Measurements from ENCODE around the gene MICU2. TPM values are rescaled to one million over a fixed set of nuclear protein-coding genes. Genes with fewer than 3 reads are reported as not detected.

The MICU2 gene
- total and polyA plus RNA-seq, 2 of the 4 experiments (the other 2 are of a cell fraction) = 14.9 to 25.0 TPM

DNA sequence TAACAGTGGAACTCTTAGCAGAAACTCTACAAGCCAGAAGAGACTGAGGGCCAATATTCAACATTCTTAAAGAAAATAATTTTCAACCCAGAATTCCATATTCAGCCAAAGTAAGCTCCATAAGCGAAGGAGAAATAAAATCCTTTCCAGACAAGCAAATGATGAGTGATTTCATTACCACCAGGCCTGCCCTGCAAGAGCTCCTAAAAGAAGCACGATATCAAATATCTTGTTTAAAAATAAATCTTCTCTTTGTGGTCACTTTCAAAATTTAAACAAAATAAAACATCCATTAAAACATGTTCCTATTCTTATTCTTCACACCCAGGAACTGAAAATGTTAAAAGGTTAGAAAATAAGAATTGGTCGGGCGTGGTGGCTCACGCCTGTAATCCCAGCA, 13.7 kb downstream of the MICU2 start:
- no peak overlapping the region for H2AK5ac ChIP-seq (ENCODE audit: low read depth, low read length)
- ATAC-seq (ENCODE audit: low read depth) (no peak; the same call in 1 of the 2 replicates), DNase-seq (peak; percentile 21)
- peaks cover 8% of the 10 kb centered on the region; the same call in 1 of the 2 replicates for H3K9me1 ChIP-seq (ENCODE audit: insufficient read depth, low read length)
- H2BK120ac ChIP-seq (ENCODE audit: low read depth, low read length) = 0 out of 2 replicates have a peak overlapping the region, but pooled peaks have one; percentile 23
- peaks cover 16 to 48% of the 10 kb centered on the region in 2 experiments for H3K79me1 ChIP-seq (ENCODE audit: low read depth in 1 of 2, low read length in 2 of 2)
- no peak overlapping the region for H4K91ac ChIP-seq (ENCODE audit: insufficient read depth, low read depth, low read length)
- TF ChIP-seq NFE2L2 (IDR thresholded peaks at IDR 0.05; ENCODE audit: low read depth, low read length) (no peak), RCOR1 (IDR thresholded peaks at IDR 0.05; ENCODE audit: insufficient replicate concordance, low read length) (no peak), POLR2A (IDR thresholded peaks at IDR 0.05; ENCODE audit: low read depth, low read length) (no peak), MAFK (IDR thresholded peaks at IDR 0.05; ENCODE audit: low read depth, low read length) (no peak), FOS (IDR thresholded peaks at IDR 0.05; ENCODE audit: low read depth, low read length) (no peak), BHLHE40 (IDR thresholded peaks at IDR 0.05; ENCODE audit: low read depth, low read length) (no peak), RAD21 (IDR thresholded peaks at IDR 0.05; ENCODE audit: low read length) (no peak), SMC3 (IDR thresholded peaks at IDR 0.05; ENCODE audit: low read depth, low read length) (no peak), MAZ (IDR thresholded peaks at IDR 0.05; ENCODE audit: borderline replicate concordance, low read depth, low read length) (no peak), CHD1 (IDR thresholded peaks at IDR 0.05; ENCODE audit: low read depth, low read length) (no peak)
- TF ChIP-seq, protein P1, sequence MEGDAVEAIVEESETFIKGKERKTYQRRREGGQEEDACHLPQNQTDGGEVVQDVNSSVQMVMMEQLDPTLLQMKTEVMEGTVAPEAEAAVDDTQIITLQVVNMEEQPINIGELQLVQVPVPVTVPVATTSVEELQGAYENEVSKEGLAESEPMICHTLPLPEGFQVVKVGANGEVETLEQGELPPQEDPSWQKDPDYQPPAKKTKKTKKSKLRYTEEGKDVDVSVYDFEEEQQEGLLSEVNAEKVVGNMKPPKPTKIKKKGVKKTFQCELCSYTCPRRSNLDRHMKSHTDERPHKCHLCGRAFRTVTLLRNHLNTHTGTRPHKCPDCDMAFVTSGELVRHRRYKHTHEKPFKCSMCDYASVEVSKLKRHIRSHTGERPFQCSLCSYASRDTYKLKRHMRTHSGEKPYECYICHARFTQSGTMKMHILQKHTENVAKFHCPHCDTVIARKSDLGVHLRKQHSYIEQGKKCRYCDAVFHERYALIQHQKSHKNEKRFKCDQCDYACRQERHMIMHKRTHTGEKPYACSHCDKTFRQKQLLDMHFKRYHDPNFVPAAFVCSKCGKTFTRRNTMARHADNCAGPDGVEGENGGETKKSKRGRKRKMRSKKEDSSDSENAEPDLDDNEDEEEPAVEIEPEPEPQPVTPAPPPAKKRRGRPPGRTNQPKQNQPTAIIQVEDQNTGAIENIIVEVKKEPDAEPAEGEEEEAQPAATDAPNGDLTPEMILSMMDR (conservative IDR thresholded peaks at IDR 0.05; ENCODE audit: low read depth, low read length) = no peak
- TF ChIP-seq, protein P2, sequence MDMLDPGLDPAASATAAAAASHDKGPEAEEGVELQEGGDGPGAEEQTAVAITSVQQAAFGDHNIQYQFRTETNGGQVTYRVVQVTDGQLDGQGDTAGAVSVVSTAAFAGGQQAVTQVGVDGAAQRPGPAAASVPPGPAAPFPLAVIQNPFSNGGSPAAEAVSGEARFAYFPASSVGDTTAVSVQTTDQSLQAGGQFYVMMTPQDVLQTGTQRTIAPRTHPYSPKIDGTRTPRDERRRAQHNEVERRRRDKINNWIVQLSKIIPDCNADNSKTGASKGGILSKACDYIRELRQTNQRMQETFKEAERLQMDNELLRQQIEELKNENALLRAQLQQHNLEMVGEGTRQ (IDR thresholded peaks at IDR 0.05; ENCODE audit: low read depth, low read length) = no peak
- TF ChIP-seq, protein P3, sequence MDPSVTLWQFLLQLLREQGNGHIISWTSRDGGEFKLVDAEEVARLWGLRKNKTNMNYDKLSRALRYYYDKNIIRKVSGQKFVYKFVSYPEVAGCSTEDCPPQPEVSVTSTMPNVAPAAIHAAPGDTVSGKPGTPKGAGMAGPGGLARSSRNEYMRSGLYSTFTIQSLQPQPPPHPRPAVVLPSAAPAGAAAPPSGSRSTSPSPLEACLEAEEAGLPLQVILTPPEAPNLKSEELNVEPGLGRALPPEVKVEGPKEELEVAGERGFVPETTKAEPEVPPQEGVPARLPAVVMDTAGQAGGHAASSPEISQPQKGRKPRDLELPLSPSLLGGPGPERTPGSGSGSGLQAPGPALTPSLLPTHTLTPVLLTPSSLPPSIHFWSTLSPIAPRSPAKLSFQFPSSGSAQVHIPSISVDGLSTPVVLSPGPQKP (IDR thresholded peaks at IDR 0.05; ENCODE audit: borderline replicate concordance, low read depth, low read length) = no peak
- dilution Hi-C loops (cut with HindIII; ENCODE audit: low sequenced_read_pairs, unreplicated experiment) = no loop called here
- H3K56ac ChIP-seq (ENCODE audit: extremely low read depth, insufficient read depth, low read length) = no peak overlapping the region
- intact Hi-C loops (cut with micrococcal nuclease) = no loop called here
- H2BK20ac ChIP-seq (ENCODE audit: low read depth, low read length) = no peak overlapping the region
- no peak overlapping the region for H2BK15ac ChIP-seq (ENCODE audit: low read depth, low read length)
- peaks cover 21% of the 10 kb centered on the region for H4K20me1 ChIP-seq (ENCODE audit: insufficient read depth, low read length)
- no peak overlapping the region for H3K9ac ChIP-seq (ENCODE audit: low read depth, low read length)
- no peak overlapping the region for H3K4me2 ChIP-seq (ENCODE audit: low read depth, low read length)
- no peak overlapping the region for H2BK5ac ChIP-seq (ENCODE audit: low read depth, low read length, poor library complexity, severe bottlenecking)
- no peak overlapping the region for H4K8ac ChIP-seq (ENCODE audit: low read depth in 2 of 2, low read length in 2 of 2)
- no peaks in the 10 kb centered on the region for H3K36me3 ChIP-seq (ENCODE audit: control insufficient read depth, insufficient read depth, low read length)
- CTCF ChIA-PET = no interaction called here
- no peak overlapping the region for H3K27ac ChIP-seq (ENCODE audit: insufficient read depth, low read length)
- H3K23ac ChIP-seq (ENCODE audit: low read depth, low read length) = no peak overlapping the region
- H2AFZ ChIP-seq (replicated peaks; ENCODE audit: low read length, poor library complexity) = no peak overlapping the region
- H3K4me1 ChIP-seq (ENCODE audit: control insufficient read depth, insufficient read depth, low read length) = peaks cover 6% of the 10 kb centered on the region
- no TSS peak for BruUV-seq (replicated peaks)
- H3K27me3 ChIP-seq (ENCODE audit: control insufficient read depth, insufficient read depth, low read length) = no peaks in the 10 kb centered on the region
- H3K14ac ChIP-seq (replicated peaks; ENCODE audit: low read depth, low read length) = no peak overlapping the region
- no peak overlapping the region for H3K18ac ChIP-seq (ENCODE audit: low read depth, low read length)
- POLR2A ChIA-PET (ENCODE audit: unreplicated experiment) = interaction anchor here (0.8 kb wide), 1 partner anchor 10 kb away, joined by 4 read pairs; no protein-coding TSS in a partner anchor
- no peak overlapping the region for H2AK9ac ChIP-seq (replicated peaks; ENCODE audit: low read depth, low read length, poor library complexity)
- WGBS, 2 experiments (ENCODE audit: extremely low coverage in 2 of 2, insufficient read length in 1 of 2) = no CpG with 5 or more reads among the region's 5 CpGs
- no peaks in the 10 kb centered on the region for H3K9me3 ChIP-seq (ENCODE audit: control insufficient read depth, insufficient read depth, low read length)
- H4K5ac ChIP-seq (ENCODE audit: low read depth, low read length) = no peak overlapping the region
- in situ Hi-C loops (cut with MboI; ENCODE audit: low sequenced_read_pairs) = no loop called here
- no peak overlapping the region for H3K4ac ChIP-seq (ENCODE audit: low read depth, low read length)
- no peak overlapping the region for H3K4me3 ChIP-seq (ENCODE audit: insufficient read depth, low read depth, low read length)

Data from IMR-90 (cell line).